OCI-LY1 (cell line): Measurements from ENCODE around the gene PREX1.

Source experiments
- H2AFZ ChIP-seq: fragments of 200-600 bp; sonication (generic), shearing (Covaris generic); 2 replicates; pipeline ENCODE4 v1.6.0; 2014; ENCODE audit warnings: antibody characterized with exemption, mild to moderate bottlenecking, low read length
- H3F3A ChIP-seq: fragments of 200-600 bp; sonication (generic), shearing (Covaris generic); 2 replicates; pipeline ENCODE4 v1.6.0; 2014; ENCODE audit warnings: mild to moderate bottlenecking, antibody characterized with exemption, low read length, moderate library complexity; ENCODE audit not compliant: insufficient read depth
- H3K27ac ChIP-seq: fragments of 200-600 bp; sonication (generic); 2 replicates; pipeline ENCODE4 v1.5.1; 2014; ENCODE audit warnings: low read length, mixed run types, mild to moderate bottlenecking, low read depth; ENCODE audit not compliant: poor library complexity, severe bottlenecking
- H3K27me3 ChIP-seq: fragments of 200-600 bp; sonication (generic); 2 replicates; pipeline ENCODE4 v1.6.0; 2014; ENCODE audit warnings: antibody characterized with exemption, mild to moderate bottlenecking, low read length, moderate library complexity; ENCODE audit not compliant: insufficient read depth
- H3K36me3 ChIP-seq: fragments of 200-600 bp; sonication (generic); 2 replicates; pipeline ENCODE4 v1.6.1; 2014; ENCODE audit warnings: mild to moderate bottlenecking, antibody characterized with exemption, low read length, moderate library complexity, mixed read lengths; ENCODE audit not compliant: insufficient read depth
- H3K4me1 ChIP-seq: fragments of 200-600 bp; sonication (generic); 2 replicates; pipeline ENCODE4 v1.5.1; 2014; ENCODE audit warnings: mild to moderate bottlenecking, low read length, moderate library complexity; ENCODE audit not compliant: insufficient read depth, severe bottlenecking
- H3K4me2 ChIP-seq: fragments of 200-600 bp; sonication (generic), shearing (Covaris generic); 2 replicates; pipeline ENCODE4 v1.6.1; 2014; ENCODE audit warnings: low read length
- H3K4me3 ChIP-seq: fragments of 200-600 bp; sonication (generic); 2 replicates; pipeline ENCODE4 v1.5.1; 2014; ENCODE audit warnings: low read length, low read depth, mild to moderate bottlenecking, mixed read lengths; ENCODE audit not compliant: poor library complexity, severe bottlenecking
- H3K79me2 ChIP-seq: fragments of 200-600 bp; shearing (Covaris generic); 2 replicates; pipeline ENCODE4 v1.6.1; 2016; ENCODE audit warnings: mixed run types, low read length, mixed read lengths; ENCODE audit not compliant: insufficient read depth
- H3K9ac ChIP-seq: fragments of 200-600 bp; sonication (generic), shearing (Covaris generic); 2 replicates; pipeline ENCODE4 v1.6.1; 2014; ENCODE audit warnings: mild to moderate bottlenecking, low read length, mixed read lengths
- H3K9me2 ChIP-seq: fragments of 200-600 bp; sonication (generic), shearing (Covaris generic); 2 replicates; pipeline ENCODE4 v1.6.1; 2014; ENCODE audit warnings: low read depth, mild to moderate bottlenecking, low read length, mixed read lengths
- H3K9me3 ChIP-seq: fragments of 200-600 bp; shearing (Covaris generic); 2 replicates; pipeline ENCODE4 v1.6.1; 2014; ENCODE audit warnings: low read length, mixed read lengths
- H4K20me1 ChIP-seq: fragments of 200-600 bp; sonication (generic), shearing (Covaris generic); 2 replicates; pipeline ENCODE4 v1.6.0; 2016; ENCODE audit warnings: mild to moderate bottlenecking, low read length; ENCODE audit not compliant: insufficient read depth
- CTCF ChIP-seq: fragments of 200-600 bp; sonication (generic), shearing (Covaris generic); IDR thresholded peaks from 2 replicates; pipeline ENCODE4 v1.5.1; 2017; ENCODE audit warnings: mild to moderate bottlenecking, antibody characterized with exemption, low read length, moderate library complexity, mixed read lengths
- EZH2 ChIP-seq: fragments of 200-600 bp; sonication (generic), shearing (Covaris generic); IDR thresholded peaks from 2 replicates; pipeline ENCODE4 v1.8.0; 2017; ENCODE audit warnings: borderline replicate concordance, mixed run types, mild to moderate bottlenecking, antibody characterized with exemption, low read length, moderate library complexity, mixed read lengths

Gene PREX1

GRCh38 chr20:48779435-48779834, 48.4 kb downstream of the PREX1 start:
- Histone ChIP-seq H4K20me1 (no peaks in the 10 kb centered on the region), H3K4me3 (no peak overlapping the region), H3K27me3 (no peaks in the 10 kb centered on the region; the same call in 1 of the 2 replicates), H3K9me3 (no peaks in the 10 kb centered on the region), H3F3A (no peaks in the 10 kb centered on the region), H3K4me2 (no peak overlapping the region), H3K9me2 (no peaks in the 10 kb centered on the region), H3K36me3 (no peaks in the 10 kb centered on the region; the same call in 1 of the 2 replicates), H3K79me2 (no peaks in the 10 kb centered on the region), H3K27ac (no peak overlapping the region), H3K4me1 (no peaks in the 10 kb centered on the region), H3K9ac (no peak overlapping the region), H2AFZ (no peak overlapping the region)
- no peak for TF ChIP-seq EZH2
- TF ChIP-seq CTCF = no peak

- H3K27me3 ChIP-seq = no peaks in the 10 kb centered on the region; the same call in 1 of the 2 replicates
- no peaks in the 10 kb centered on the region for H4K20me1 ChIP-seq
- no peaks in the 10 kb centered on the region for H3F3A ChIP-seq
- H2AFZ ChIP-seq = no peak overlapping the region
- no peak overlapping the region for H3K9ac ChIP-seq
- H3K4me1 ChIP-seq = no peaks in the 10 kb centered on the region
- no peaks in the 10 kb centered on the region; the same call in 1 of the 2 replicates for H3K36me3 ChIP-seq
- H3K27ac ChIP-seq = no peak overlapping the region
- no peak overlapping the region for H3K4me3 ChIP-seq
- no peak for TF ChIP-seq CTCF
- no peak for TF ChIP-seq EZH2
- no peak overlapping the region for H3K4me2 ChIP-seq
- H3K79me2 ChIP-seq = no peaks in the 10 kb centered on the region
- H3K9me3 ChIP-seq = no peaks in the 10 kb centered on the region
- H3K9me2 ChIP-seq = no peaks in the 10 kb centered on the region
Measured at GRCh38 chr20:48777821-48778220, 50.0 kb downstream of the PREX1 start.

GRCh38 chr20:48777005-48777404, 50.8 kb downstream of the PREX1 start:
- TF ChIP-seq EZH2 (no peak), CTCF (no peak)

More at GRCh38 chr20:48777005-48777404, 50.8 kb downstream of the PREX1 start:
- Histone ChIP-seq H3F3A (no peaks in the 10 kb centered on the region), H3K4me3 (no peak overlapping the region), H3K79me2 (no peaks in the 10 kb centered on the region), H2AFZ (no peak overlapping the region), H4K20me1 (no peaks in the 10 kb centered on the region), H3K9me3 (no peaks in the 10 kb centered on the region), H3K4me2 (no peak overlapping the region), H3K36me3 (no peaks in the 10 kb centered on the region; the same call in 1 of the 2 replicates), H3K27me3 (no peaks in the 10 kb centered on the region; the same call in 1 of the 2 replicates), H3K9me2 (no peaks in the 10 kb centered on the region), H3K4me1 (no peaks in the 10 kb centered on the region), H3K9ac (no peak overlapping the region), H3K27ac (no peak overlapping the region)
